ENCODE data around the gene TTC13. TPM values are rescaled to one million over a fixed set of nuclear protein-coding genes. Genes with fewer than 3 reads are reported as not detected.

TTC13 gene
- total and polyA plus RNA-seq, 8 donors, result 15.2 to 29.4 (median 24.4) TPM

GRCh38 chr1:230979389-230979716 is 692 bp upstream of the TTC13 start:
- peaks cover 16 to 38% of the 10 kb centered on the region in 2 donors for H3K4me1 ChIP-seq
- no peaks in the 10 kb centered on the region for H3K27me3 ChIP-seq
- H3K27ac ChIP-seq, result peak overlapping the region; percentile 37 to 82
- peaks cover 0 to 20% of the 10 kb centered on the region in 2 donors for H3K36me3 ChIP-seq
- intact Hi-C loops (cut with DNase I), result no loop called here
- peak overlapping the region; percentile 65 to 71 for H3K4me3 ChIP-seq
- DNase-seq, result no peak
- ATAC-seq, result no peak
- peak in 1 of 2 donors; percentile 2 for TF ChIP-seq CTCF (IDR thresholded peaks at IDR 0.05)
- H3K9me3 ChIP-seq, result no peaks in the 10 kb centered on the region

GRCh38 chr1:230977761-230978490 is 735 bp downstream of the TTC13 start:
- peak; percentile 2 for ATAC-seq
- Histone ChIP-seq H3K36me3 (peaks cover 0 to 20% of the 10 kb centered on the region in 2 donors), H3K4me3 (peak overlapping the region; percentile 65 to 71), H3K9me3 (no peaks in the 10 kb centered on the region), H3K27me3 (no peaks in the 10 kb centered on the region), H3K27ac (peak overlapping the region; percentile 57 to 82), H3K4me1 (peaks cover 16 to 42% of the 10 kb centered on the region in 2 donors)
- intact Hi-C loops (cut with DNase I), result no loop called here
- TF ChIP-seq CTCF (IDR thresholded peaks at IDR 0.05), result no peak
- DNase-seq, result peak in 2 of 4 donors; percentile 17 to 87

GRCh38 chr1:230976825-230977747 is 1.6 kb downstream of the TTC13 start:
- Histone ChIP-seq H3K27me3 (no peaks in the 10 kb centered on the region), H3K4me1 (peaks cover 16 to 48% of the 10 kb centered on the region in 2 donors), H3K9me3 (no peaks in the 10 kb centered on the region), H3K27ac (peak overlapping the region; percentile 57 to 82), H3K4me3 (peak overlapping the region; percentile 65 to 71), H3K36me3 (peaks cover 0 to 17% of the 10 kb centered on the region in 2 donors)
- no peak for TF ChIP-seq CTCF (IDR thresholded peaks at IDR 0.05)
- intact Hi-C loops (cut with DNase I), result no loop called here
- no peak for DNase-seq
- no peak for ATAC-seq

GRCh38 chr1:230976360-230976759 is 2.3 kb downstream of the TTC13 start:
- no peaks in the 10 kb centered on the region for H3K27me3 ChIP-seq

More at GRCh38 chr1:230976360-230976759, 2.3 kb downstream of the TTC13 start:
- Histone ChIP-seq H3K27ac (peak overlapping the region in 1 of 2 donors; percentile 82), H3K4me1 (peaks cover 16 to 50% of the 10 kb centered on the region in 2 donors), H3K4me3 (no peak overlapping the region), H3K36me3 (peaks cover 0 to 12% of the 10 kb centered on the region in 2 donors), H3K9me3 (no peaks in the 10 kb centered on the region)
- intact Hi-C loops (cut with DNase I), result no loop called here
- DNase-seq (no peak), ATAC-seq (no peak)
- TF ChIP-seq CTCF (IDR thresholded peaks at IDR 0.05), result no peak
